ENCODE data around the gene PSMA7.

The PSMA7 gene

DNA sequence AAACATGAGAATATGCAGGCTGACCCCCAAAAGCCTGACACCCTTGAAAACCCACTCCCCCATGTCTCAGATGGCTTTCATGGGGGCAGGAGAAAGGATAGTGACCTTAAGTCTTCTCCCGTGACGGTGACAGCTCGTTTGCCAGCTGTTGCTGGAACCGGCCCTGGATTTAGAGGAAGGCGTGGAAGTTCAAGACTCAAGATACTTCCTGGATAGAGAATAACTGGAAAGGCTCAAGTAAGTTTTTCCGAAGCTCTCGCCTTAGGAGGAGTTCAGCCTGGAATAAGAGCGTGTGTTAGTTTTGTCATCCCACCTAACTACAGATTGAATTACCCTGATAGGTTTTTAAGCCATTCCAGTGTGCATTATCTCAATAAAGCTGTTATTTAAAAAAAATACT, 28.1 kb upstream of the PSMA7 start:
- no peak for DNase-seq

DNA sequence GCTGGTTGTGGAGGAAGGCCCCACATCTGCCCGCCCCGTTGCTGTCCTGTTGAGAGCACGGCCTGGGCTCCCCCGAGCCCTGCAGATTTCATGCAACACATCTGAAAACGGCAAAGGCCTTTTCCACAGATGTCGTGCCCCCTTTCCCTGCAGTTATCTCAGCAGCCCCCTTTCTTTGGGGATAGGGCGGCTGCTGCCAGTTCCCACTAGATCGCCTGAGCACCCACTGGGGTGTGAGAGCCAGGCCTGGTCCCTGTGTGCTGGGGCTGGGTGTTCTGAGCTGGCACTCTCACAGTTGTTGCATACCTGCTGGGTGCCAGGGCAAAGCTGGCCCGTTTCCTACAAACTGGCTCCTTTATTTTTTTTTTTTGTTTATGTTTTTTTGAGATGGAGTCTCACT, 27.3 kb upstream of the PSMA7 start:
- DNase-seq = no peak

DNA sequence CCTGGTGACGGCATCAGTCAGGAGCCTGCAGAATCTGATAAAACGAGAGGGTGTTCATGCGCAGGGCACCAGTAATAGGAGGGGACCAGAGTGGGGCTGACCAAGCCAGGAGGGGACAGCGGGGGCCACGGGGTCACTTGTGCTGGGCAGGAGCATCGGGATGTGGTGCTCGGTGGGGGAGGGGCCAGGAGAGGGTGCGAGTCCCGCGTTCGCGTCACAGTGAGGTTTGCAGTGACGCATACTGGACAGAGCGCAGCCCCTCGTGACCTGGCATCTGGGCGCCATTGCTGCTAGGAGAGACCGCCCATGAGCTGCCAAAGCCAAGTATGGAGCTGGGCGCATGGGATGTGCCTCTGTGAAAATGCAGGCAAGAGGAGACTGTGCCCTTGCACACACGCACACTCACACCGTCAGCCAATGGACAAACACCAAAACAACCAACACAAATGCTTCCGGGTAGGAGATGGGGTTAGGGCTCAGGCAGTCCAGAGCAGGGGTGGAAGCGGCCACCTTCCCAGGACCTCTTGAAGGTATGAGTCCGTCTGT, 25.8 kb upstream of the PSMA7 start:
- DNase-seq = no peak

DNA sequence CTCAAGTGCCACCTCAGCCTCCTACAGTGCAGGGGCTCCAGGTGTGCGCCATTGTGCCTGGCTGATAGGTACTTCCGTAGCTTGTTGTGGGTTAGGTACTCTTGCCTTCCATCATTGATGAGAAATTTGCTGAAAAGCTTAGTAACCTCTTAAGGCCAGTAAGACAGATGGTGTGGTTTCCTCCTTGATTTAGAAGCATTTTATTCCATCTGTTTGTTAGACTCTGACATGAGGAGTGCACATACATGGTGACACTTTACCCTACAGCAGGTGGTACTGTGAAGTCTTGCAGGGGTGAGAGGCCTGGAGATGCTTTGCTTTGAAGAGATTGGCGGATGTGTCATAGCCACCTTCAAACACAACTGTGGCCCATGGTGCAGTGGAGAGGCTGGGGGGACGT, 24.9 kb upstream of the PSMA7 start:
- DNase-seq = no peak

DNA sequence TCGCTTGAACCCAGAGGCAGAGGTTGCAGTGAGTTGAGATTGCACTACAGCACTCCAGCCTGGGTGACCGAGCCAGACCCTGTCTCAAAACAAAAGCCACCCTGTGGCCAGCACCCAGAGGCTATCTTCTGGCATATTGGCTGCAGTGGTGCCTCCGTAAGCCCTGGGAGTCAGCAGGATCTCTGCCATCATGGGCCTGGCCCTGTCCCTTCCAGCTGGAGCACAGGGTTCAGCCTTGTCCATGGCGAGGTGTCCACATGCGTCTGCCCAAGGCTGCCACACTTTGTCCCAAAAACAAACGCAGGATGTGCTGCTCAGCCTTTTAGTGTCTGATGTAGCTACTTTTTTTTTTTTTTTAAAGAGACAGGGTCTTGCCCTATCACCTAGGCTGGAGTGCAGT, 24.3 kb upstream of the PSMA7 start:
- no peak for DNase-seq

DNA sequence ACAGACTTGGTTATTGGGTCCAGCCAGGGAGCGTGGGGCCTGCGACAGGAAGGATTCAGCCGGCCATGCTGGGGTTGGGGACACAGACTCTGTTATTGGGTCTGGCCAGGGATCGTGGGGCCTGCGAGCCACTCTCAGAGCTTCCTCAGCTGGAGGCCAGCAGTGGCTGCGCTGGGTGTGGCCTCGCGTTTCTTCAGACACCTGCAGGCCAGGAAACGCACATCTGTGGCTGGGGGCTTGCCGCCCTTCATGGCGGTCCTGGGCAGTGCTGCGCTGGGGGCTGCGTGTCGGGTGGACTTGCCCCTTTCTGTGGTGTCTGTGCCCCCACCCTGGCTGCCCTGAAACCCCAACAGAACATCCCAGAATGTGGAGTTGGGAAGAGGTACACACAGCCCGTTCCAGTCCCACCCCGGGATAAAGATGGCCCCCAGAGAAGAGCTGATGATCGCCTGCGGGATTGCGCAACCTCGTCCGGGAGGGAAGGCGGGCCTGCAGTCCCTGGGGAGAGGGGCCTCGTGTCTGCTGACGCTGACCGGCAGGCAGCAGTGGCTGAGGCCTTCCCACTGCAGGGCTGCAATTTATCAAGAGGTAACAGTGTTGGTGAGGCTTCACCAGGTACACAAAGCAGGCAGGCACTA, 22.7 kb upstream of the PSMA7 start:
- DNase-seq = no peak

DNA sequence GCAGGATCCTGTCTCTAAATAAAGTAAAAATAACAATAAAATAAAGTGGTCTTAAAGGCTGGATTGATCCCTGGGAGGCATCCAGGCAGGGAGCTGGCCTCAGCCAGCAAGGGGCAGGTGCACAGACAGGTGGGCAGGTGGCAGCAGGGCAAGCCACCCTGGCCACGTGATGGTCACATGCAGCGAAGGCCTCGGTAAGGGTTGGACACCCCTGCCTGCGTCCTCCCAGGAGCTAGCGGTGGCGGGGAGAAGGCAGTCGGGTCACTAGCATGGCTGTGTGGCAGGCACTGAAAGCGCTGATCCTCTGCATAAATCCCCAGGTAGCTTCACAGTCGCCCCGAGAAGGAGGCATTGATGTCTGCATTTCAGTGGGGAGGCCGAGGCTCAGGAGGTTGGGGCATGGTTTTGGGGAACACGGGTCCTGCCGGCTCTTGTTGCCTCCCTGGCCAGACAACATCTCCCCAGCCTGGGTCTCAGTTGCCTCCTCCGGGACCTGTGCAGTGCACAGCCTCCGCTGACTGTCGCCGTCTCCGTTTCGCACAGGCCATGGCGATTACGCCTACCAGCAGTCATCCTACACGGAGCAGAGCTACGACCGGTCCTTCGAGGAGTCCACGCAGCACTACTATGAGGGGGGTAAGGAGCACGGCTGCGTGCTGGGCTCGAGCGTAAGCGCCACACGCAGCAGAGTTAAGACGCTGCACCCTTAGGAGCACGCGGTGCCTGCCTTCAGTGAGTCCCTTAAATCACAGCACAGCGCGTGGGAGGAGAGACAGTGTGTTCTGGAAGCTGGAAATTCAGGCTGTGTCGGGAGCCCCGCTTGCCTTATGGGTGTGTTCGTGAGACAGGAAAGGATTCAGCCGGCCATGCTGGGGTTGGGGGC, 21.9 kb upstream of the PSMA7 start:
- DNase-seq = no peak

DNA sequence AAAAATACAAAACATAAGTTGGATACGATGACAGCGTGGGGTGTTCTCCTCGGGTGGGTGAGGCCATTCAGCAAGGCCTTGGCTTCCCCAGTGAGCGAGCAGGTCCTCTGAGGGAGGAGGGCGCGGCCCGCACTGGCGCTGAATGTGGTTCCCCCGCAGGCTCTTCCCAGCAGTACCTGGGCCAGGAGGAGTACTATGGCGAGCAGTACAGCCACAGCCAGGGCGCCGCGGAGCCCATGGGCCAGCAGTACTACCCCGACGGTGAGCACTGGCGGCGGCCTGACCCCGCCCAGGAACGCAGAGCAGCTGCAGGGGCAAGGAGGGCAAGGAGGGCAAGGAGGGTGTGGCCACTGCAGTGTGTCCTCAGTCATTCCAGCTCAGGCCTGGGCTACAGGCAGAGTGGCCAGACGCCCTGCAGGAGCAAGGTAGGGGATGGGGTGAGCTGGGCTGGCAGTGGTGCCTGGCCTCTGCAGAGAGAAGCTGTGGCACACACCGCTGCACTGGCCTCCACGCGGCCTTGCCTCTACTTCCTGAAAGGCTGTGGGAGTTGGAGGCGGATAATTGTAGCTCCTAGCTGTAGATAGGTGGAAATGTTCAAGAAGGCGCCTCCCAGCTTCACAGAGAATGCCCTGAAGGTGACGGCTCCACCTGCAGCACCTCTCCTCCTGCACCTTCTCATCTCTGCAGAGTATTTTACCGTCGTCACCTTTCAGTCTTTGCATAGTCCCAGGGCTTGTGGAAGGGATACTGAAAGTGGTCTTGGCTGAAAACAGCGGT, 21.0 kb upstream of the PSMA7 start:
- no peak for DNase-seq

DNA sequence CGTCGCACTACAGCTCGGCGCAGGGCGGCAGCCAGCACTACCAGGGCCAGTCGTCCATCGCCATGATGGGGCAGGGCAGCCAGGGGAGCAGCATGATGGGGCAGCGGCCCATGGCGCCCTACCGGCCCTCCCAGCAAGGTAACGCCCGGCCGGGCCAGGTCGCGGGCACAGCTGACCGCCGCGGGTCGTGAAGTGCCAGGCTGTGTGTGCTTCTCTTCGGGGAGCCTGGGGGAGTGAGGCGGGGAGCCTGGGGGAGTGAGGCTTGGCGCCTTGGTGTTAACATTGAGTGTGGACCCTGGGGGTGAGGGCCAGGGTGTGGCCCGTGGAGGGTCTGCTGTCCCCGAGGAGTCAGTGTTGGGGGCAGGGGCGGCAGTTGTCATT, 20.3 kb upstream of the PSMA7 start:
- no peak for DNase-seq

DNA sequence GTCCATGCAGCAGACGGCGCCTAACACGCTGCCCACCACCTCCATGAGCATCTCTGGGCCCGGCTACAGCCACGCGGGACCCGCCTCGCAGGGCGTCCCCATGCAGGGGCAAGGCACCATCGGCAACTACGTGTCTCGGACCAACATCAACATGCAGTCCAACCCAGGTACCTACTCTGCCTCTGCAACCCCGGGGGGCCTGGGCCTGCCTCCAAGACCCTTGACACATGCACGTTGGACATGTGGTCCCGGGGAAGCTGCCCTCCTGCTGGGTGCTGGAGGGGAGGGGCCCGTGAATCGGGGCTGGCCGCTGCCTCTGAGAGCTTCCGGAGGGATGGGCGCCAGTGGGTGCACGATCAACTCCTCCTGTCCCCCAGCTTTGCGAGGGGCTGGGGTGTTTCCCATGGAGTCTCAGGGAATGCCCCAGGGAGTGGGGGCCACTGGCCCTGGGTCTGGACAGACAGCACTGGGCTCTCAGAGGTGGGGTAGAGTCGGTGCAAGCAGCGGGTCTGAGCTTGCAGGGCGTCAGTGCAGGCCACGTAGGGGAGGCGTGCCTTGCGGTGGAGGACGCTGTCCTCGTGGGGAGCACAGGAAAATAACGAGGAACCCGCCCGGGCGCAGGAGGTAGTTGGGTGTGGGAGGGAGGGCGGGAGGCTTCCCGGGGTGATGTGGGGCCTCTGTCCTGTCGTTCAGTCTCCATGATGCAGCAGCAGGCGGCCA, 19.7 kb upstream of the PSMA7 start:
- DNase-seq = no peak

DNA sequence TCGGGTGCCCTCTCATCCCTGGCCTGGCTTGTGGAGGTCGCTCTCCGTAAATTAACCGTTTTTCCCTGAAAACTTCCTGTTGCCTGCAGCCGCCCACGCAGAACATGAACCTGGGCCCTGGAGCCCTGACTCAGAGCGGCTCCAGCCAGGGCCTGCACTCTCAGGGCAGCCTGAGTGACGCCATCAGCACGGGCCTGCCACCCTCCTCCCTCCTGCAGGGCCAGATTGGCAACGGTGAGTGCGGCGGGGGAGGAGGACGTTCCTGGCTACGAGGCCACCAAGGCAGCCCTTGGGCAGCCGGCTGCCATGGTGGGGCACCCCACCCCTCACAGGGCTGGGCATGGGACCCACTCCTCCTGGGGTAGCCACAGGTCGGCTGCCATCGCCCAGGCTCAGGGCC, 18.2 kb upstream of the PSMA7 start:
- no peak for DNase-seq

DNA sequence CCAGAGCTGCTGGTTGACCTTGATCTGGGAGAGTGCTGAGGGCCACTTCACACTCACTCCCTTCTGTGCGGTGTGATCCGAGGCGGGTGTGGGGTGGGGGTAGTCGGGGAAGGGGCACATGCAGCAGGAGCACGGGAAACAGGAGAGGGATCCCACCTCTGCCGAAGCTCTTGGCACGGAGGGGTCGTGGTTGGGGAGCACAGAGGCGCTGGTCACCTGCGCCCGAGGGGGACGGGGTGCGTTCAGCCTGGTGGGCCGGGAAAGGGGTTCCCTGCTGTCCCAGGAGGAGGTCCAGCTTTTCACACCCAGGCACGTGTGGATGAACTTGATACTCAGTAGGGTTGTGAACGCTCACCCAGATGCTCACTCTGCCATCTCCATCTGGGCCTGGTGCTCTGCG, 17.7 kb upstream of the PSMA7 start:
- DNase-seq = no peak

DNA sequence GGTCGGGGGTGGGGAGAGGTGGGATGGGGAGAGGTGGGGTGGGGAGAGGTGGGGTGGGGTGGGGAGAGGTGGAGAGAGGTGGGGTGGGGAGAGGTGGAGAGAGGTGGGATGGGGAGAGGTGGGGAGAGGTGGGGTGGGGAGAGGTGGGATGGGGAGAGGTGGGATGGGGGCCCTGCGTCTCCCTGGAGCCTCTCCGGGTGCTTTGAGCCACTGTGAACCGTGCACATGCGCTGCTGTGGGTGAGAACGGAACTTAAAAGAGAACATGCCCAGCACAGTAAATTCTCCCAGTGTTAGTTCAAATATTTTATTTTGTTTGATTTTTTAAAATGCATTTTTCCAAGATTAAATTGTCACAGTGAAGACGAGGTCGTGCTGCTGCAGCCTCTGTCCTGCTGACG, 17.1 kb upstream of the PSMA7 start:
- no peak for DNase-seq

DNA sequence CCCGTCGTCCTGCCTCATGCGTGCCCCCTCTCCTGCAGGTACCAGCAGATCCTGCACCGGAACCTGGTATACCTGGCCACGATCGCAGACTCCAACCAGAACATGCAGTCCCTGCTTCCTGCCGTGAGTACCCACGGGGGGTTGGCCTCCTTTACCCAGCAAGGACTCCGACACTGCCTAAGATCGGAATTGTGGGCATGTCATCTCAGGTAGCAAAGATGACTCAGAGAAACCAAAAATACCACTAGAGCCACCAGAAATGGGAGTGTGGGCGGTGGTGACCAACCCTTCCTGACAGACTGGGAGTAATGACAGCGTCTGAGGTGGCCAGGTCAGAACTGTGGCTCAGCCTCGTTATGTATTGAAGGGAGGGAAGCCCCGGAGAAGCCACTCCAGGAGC, 16.6 kb upstream of the PSMA7 start:
- DNase-seq = peak; percentile 78

DNA sequence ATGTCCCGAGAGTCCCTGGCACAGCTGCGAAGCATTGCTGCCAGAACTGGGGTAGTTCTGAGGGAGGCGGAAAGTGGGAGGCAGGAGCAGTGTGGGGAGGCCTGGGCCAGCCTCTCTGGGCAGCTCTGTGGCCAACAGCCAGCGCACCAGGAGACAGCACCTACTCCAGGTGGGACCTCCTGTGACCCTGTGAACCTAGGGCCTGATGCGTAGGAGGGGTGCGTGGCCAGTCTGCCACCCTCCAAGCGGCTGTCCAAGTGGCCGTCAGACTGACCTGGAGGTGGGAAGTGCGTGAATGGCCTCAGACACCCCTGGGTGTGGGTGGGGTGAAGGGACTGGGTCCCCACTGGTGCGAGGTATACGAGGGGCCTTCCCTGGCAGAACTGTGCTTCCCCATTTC, 15.9 kb upstream of the PSMA7 start:
- DNase-seq = no peak

DNA sequence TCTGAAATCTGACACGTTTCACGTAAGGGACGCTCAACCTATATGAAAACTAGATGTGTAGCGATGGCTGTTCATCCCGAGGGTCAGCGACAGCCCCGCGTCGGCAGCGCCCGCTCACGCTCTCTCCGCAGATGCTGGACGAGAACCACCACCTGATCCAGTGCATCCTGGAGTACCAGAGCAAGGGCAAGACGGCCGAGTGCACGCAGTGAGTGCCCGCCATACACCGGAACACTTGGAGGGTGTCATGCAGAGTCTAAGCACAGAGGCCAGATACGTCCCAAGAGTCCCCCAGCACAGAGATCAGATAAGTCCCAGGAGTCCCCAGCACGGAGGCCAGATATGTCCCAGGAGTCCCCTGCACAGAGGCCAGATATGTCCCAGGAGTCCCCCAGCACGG, 15.3 kb upstream of the PSMA7 start:
- no peak for DNase-seq

DNA sequence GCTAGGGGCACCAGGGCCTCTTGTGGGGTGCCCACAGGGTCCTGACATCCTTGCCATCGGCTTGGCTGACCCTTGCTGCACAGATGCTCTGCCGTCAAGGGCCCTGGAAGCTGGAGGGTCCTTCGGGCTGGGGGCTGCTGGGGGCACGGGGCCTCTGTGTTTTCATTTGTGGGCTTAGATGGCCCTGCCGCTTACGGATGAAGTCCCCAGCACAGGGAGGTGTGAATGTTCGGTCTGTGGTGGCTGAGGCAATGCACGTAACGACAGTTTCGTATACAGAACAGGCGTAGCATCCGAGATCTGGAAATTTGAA, 14.8 kb upstream of the PSMA7 start:
- DNase-seq = no peak

DNA sequence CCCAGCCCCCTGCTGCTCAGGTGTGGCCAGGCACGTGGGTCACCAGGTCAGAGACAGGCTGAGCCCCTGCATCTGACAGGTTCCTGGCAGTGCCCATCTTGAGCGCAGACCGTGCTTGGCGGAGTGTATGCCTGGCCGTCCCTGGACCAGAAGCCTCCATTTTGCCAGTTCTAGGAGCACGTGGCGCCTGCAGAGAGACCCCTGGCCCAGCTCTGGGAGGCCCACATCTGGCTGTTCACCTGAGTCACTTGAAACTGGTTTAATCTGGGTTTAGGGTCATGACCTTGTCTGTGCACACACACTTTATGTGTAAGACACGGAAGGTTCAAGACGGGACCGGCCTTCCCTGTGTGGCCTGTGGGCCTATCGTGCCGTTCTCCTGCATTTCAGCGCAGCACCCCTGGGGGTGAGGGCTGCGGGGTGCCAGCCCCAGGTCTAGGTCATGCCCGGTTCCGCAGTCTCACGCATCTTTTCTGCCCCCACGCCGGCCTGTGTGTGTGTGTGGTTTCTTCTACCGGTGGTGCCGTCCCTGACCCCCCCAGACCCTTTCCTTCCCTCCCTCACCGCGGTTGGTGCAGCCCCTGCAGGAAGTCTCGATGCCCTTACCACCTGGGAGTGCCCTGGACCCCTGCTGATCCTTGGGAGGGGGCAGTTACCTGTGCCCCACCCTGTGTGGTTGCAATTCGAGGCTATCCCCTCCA, 14.3 kb upstream of the PSMA7 start:
- DNase-seq = no peak

DNA sequence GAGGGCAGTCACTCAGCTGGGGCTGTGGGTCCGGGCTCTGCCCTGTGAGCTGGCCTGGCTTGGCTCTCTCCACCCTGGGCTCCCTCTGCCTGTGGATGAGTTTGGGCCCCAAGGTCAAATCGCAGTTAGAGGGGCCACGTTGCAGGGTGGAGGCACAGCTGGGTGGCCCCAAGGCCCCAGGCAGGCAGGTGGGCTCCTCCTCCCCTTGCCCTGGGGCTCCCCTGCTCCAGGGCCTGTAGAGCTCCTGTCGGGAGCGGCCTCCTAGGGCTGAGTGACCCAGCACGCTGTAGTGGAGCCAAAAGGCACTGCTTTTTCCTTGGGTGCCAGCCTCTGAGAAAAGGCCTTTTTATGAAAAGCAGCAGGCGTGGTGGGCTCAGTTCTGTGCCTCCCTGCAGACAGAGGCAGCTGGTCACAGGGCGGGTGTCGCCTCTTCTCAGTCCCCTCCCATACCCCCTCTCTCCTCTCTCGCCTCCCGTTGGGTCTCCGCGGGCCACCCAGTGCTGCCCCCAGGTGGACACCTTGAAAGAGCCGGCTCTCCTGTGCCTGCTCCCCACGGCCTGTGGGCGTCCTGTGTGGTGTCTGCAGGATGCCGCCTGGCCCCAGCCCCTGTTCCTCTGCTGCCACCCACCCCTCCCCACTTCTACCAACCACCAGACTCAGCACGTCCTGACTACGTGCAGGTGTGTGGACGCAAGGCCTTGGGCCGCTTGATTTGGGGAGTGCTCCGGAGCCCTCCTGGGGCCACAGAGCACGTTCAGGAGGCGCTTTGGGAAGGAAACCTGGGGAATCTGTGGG, 13.6 kb upstream of the PSMA7 start:
- peak; percentile 76 for DNase-seq

DNA sequence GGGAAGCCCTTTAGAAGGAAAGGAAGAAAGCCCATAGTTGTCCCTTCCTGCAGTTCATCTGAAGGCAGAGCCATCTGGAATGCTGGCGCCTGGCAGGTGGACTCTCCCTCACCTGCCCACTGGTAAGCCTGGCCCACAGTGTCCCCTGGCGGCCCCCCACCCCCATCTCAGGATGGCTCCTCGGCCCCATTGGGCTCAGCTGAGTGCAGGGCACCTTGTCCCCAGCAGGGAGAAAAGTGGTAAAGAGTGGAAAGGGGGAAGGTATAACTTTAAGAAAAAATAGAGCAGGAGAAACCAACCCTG, 13.0 kb upstream of the PSMA7 start:
- no peak for DNase-seq

DNA sequence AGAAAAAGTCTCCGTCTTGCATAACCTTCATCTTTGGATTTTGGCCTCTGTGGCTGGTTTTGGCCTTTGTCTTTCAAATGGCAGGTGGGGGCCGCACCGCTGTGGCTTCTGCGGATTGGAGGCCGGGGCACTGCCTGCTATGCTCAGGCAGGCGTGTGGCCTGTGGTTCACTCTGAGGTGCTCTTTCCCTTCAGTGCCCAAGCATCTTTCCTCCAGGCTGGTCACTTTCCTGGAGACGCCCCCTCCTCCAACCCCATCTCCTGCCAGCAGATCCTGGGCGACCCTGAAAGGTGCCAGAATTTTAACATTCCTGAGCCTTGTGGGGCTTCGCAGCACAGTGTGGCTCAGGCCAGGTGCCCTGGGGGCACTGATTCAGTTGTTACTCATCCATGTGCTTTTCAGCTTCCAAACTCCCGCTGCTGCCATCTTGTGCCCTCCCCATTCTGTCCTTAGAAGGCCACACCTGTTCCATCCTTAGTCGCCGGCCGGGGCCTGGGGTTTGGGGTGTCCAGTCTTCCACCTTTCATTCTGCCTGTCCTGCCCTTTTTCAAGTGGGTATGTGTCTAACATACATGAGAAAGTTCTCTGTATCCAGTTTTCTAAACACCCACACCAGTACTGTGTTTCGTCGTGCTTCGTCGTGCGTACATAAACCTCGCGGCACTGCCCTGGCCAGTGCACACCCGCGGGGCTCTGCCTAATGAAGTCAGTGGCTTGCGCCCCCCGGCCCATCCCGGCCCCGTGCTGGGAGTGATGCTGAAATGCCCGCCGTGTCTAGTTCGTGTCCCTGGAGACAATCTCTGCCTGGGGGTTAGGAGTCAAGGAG, 12.4 kb upstream of the PSMA7 start:
- DNase-seq = no peak

All from stimulated activated CD4-positive, alpha-beta T cell treated with anti-CD3 and anti-CD28 coated beads, Interleukin-4, amount 100 ng/mL, for 24 hours (primary cell).